DLD1 (cell line): ENCODE results near the gene WDFY3.

Source experiments
- in situ Hi-C: cut with HindIII; loops from 2 replicates; pipeline ENCODE4 v1.10.0; 2017; ENCODE audit warnings: low sequenced_read_pairs

The WDFY3 gene

GRCh38 chr4:84803116-84803515, 163.4 kb downstream of the WDFY3 start:
- in situ Hi-C loops = no loop called here

- in situ Hi-C loops = no loop called here
These were observed 166.2 kb downstream of the WDFY3 start for GRCh38 chr4:84800256-84800655.

GRCh38 chr4:84799318-84799717, 167.2 kb downstream of the WDFY3 start:
- in situ Hi-C loops = no loop called here

DNA sequence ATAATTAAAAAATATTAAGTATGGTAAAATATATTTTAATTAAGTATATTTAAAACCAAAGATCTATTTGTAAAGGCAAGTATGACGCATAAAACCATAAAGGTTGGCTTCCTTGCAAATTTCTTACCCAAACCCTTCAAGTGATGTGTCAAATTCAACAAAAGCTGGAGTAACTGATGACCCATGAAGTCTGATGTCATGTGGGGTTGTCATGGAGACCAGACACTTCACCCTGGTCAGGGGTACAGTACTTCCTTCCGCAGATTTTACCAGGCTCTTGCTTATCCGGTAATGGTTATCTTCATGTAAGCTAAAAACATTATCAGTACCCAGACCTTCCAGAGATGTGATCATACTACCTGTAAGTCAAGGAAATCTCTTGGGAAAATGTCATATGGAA, 170.1 kb downstream of the WDFY3 start:
- in situ Hi-C loops = no loop called here

GRCh38 chr4:84792366-84793301, 173.9 kb downstream of the WDFY3 start:
- in situ Hi-C loops = no loop called here

DNA sequence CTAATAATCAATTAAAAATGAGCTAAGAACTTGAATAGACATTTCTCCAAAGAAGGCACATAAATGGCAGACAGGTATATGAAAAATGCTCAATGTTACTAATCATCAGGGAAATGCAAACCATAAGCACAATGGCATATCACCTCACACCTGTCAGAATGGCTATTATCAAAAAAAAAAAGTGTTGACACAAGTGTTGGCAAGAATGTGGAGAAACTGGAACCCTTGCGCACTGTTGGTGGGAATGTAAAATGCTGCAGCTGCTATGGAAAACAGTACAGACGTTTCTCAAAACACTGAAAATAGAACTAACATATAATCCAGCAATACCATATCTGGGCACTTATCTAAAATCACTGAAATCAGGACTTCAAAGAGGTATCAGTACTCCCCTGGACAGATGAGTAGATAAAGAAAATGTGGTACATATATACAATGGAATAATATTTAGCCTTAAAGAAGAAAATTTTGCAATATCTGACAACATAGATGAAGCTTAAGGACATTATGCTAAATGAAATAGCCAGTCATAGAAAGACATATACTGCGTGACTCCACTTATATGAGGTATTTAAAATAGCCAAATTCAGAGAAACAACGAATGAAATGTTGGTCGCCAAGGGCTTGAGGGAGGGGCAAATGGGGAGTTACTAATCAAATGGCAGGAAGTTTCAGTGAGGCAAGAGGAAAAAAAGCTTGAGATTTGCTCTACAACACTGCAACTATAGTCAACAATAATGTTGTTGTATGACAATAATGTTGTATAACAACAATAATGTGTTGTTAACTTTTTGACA, 175.5 kb downstream of the WDFY3 start:
- in situ Hi-C loops = no loop called here

GRCh38 chr4:84786478-84786877, 180.0 kb downstream of the WDFY3 start:
- in situ Hi-C loops = no loop called here

GRCh38 chr4:84782517-84782916, 184.0 kb downstream of the WDFY3 start:
- in situ Hi-C loops = no loop called here

- in situ Hi-C loops = no loop called here
These were observed 185.8 kb downstream of the WDFY3 start for GRCh38 chr4:84780719-84781118.

DNA sequence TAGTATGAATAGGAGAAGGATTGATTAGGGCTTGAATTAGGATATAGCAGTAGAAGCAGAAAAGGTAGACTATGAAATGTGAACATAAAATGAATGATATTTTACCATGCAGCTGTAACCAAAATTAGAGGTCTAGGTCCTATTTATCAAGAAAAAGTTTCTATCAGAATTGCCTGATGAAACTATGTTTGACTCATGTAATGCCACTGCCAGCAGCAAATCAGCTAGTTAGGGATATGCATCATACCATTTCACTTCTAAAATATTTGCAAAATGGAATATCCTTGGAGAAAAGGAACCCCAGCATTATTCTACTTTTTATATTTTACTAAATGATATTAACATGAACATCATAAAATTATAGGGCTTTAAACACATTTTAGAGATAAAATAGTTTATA, 188.4 kb downstream of the WDFY3 start:
- in situ Hi-C loops = no loop called here

- in situ Hi-C loops = no loop called here
These were observed 199.3 kb downstream of the WDFY3 start for GRCh38 chr4:84767168-84767567.

DNA sequence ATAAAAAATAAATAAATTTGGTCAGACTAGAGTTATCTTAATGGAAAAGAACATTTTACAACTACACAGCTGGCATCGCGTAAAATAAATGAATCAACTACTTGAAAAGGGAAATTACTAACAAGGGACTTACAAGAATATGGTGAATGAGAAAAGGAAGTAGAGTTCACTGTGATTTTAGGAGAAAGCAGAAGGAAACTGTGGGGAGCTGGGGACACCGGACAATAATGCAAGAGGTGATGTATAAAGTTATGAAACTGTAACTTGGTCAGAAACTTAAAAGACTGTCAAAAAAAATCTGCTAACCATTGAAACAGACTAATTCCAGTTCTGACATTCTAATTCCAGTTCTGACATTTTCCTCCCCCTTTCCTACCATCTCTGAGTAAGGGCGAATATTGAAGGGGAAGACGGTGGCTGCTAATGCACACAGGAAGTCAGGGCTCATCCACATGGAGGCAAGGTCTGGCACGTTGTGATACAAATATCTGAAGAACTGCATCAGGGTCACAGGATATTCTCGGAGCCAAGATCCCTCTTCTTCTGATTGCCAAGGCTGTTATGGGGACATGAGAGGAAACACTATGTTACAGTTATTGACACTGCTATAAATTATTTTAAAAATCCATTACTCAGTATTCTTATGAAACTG, 213.0 kb downstream of the WDFY3 start:
- in situ Hi-C loops = no loop called here

DNA sequence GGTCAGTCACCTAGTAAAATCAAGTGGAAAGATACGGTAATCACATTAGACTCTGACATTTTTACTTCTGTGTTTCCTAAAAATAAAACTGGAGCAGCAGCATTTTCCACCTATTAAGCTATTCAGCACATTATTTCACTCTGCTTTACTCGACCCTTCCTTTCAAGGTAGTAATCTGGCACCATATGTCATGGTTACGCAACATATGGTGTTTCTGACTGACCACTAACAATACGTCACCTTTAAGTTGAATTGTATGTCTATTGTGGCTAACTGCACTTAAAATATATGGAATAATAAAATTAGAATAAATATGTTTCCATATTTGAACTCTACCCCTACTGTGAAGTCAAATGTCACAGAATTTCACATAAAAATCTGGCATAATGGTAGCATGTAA, 214.8 kb downstream of the WDFY3 start:
- in situ Hi-C loops = no loop called here

DNA sequence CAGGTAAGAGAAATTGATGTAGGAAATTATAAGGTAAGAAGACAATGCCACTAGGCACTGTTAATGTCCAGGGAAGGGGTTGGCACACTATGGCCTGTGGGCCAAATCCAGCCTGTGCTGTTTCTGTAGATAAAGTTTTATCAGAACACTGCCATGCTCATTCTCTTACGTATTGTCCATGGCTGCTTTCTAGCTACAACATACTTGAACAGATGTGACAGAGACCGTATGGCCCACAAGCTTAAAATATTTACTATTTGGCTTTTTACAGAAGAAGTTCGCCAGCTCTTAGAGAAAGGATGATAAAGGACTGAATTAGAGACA, 215.6 kb downstream of the WDFY3 start:
- in situ Hi-C loops = no loop called here

- in situ Hi-C loops = no loop called here
These were observed 216.1 kb downstream of the WDFY3 start for GRCh38 chr4:84750260-84750959.

DNA sequence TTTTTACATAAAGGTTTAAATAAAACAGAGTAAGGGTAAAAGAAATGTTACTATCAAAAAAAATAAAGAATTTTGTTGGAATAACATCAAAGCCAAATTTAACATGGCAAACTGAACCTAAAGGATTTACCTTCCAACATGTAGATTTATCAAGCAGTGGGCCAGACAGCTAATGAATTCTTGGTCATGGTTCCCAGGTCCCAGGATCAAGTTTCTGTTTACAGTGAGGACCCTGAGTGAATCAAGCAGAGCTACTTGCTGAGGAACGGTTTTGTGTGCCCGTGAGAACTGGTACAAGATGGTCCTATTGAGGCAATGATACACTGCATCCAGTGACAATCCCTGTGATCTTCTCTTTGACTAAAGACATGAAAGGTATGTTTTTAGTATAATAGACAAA, 226.4 kb downstream of the WDFY3 start:
- in situ Hi-C loops = no loop called here

DNA sequence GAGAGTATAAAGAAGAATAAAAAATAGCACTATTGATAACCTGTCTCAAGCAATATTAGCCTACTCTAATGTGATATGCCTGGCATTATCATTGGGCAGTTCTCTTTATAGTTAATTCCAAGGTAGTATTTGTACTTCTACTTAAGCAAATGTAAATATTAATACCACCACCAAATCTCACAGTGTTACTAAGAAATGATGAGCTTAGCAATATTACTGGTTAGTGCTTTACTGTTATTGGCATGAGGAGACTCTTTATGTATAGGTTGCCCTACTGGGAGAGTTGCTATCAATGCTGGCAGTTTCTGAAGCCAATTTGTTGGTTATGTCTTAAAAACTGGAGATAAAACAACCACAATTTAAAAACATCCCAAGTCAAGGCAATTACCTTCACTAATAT, 227.9 kb downstream of the WDFY3 start:
- in situ Hi-C loops = no loop called here

- in situ Hi-C loops = no loop called here
These were observed 228.8 kb downstream of the WDFY3 start for GRCh38 chr4:84737656-84738055.

DNA sequence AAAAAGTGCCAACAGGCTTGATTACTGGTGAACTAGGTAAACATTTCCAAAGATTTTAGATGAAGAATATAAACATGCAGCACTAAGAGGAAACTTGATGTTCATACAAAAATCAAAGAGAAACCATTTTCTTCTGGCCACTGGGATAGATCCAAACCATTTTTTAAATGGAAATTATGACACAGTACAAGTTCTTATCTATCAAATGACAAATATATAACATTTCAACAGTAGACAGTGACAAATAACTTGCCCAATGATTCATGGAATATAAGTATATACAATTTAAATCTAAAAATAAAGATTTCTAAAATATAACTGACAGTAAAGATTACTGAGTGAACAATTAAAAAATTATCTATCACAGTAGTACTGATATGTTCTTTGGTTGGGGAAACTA, 232.5 kb downstream of the WDFY3 start:
- in situ Hi-C loops = no loop called here

DNA sequence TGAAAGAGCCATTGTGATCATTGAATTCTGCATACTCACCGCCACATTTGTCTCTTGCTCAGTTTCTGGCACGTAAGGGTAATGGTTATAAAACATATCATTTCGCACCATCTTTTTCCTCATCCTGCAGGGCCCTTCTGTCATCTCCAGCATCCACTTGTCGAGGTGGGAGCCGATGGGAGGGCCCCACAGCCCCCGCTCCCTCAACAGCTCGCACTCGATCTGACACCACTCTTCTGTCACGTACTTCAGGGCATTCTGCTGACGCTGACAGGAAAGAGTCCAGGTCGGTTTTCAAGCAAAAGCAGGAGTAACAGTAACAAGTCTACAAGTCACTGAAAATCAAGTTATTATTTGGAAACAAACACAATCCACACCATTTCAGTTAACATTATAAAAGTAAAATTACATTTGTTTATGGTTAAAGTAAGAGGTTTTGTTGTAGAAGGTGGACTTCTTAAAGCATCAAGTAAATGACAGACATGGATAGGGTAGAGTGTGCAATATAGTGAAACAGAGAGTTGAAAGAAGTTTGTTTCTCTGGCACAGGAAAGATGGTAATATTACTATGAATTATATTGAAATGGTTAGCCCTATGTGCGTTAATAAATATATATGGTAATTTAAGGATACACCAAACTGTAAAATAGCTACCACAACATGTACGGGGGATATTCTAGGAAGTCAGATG, 233.0 kb downstream of the WDFY3 start:
- in situ Hi-C loops = no loop called here
